HFF-Myc (cell line): ENCODE results near the gene ELOVL6.

Source experiments
- DNase-seq: peaks from one replicate; pipeline ENCODE4 v3.0.0-alpha.2; 2011; ENCODE audit warnings: low read depth; ENCODE audit errors: extremely low read depth
- H3K4me3 ChIP-seq: replicated peaks from 2 replicates; pipeline ENCODE4 v1.5.1; 2011; ENCODE audit warnings: low read depth, mild to moderate bottlenecking, control low read depth, low read length
- TF ChIP-seq, protein P1 (sequence below): IDR thresholded peaks from 2 replicates; pipeline ENCODE4 v1.5.1; 2012; ENCODE audit warnings: mild to moderate bottlenecking, low read depth, low read length, control low read depth; ENCODE audit errors: missing control alignments

The ELOVL6 gene

DNA sequence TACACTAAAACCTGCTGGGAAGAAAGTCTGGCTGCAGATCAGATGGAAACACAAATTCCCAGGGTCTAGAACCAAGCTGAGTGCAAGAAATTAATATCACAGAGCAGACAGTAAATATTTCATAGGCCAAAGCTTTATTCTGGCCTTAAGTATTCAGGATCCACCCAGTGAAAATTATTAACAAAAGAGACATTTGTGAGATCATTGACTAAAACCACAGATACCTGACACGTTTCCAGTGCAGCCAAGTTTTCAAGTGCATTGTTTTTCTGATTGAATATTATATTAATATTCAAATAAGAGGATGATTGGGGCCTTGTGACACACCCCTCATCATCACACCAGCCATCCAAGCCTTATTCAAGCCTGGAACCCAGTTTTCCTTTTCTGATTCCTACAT lies 10.3 kb downstream of the ELOVL6 start:
- DNase-seq, result no peak
- TF ChIP-seq, protein P1, sequence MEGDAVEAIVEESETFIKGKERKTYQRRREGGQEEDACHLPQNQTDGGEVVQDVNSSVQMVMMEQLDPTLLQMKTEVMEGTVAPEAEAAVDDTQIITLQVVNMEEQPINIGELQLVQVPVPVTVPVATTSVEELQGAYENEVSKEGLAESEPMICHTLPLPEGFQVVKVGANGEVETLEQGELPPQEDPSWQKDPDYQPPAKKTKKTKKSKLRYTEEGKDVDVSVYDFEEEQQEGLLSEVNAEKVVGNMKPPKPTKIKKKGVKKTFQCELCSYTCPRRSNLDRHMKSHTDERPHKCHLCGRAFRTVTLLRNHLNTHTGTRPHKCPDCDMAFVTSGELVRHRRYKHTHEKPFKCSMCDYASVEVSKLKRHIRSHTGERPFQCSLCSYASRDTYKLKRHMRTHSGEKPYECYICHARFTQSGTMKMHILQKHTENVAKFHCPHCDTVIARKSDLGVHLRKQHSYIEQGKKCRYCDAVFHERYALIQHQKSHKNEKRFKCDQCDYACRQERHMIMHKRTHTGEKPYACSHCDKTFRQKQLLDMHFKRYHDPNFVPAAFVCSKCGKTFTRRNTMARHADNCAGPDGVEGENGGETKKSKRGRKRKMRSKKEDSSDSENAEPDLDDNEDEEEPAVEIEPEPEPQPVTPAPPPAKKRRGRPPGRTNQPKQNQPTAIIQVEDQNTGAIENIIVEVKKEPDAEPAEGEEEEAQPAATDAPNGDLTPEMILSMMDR, result no peak
- H3K4me3 ChIP-seq, result no peak overlapping the region

- DNase-seq, result no peak
- H3K4me3 ChIP-seq, result no peak overlapping the region
- TF ChIP-seq, protein P1, result no peak
These were observed 13.6 kb downstream of the ELOVL6 start for GRCh38 chr4:110184791-110185155.

DNA sequence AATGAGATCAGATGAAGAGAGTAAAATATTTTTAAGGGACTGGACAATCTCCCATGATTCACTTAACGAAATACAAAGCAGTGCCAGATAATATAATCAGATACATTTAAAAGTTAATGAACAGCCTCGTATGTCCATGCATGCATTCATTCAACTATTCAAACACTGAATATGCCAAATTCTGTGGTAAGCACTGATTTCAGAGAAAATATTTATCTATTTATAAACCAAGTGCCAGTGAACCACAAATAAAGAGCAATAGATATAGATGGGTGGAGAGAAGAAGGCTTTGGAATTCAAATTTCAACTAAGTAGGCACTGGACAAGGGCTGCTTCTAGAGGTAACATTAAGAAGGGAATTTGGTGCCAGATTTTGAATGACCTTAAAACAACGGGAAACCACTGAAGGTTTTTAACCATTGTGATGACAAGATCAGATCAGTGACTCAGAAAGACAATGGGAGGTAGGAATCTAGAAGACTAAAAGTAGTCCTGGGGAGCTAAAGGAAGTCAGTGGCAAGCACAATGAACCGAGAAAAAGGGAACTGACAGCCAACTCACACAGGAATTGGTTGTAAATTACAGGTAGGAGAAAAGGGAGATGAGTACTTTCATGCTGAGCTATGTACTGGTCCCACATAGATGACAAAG lies 14.2 kb downstream of the ELOVL6 start:
- no peak overlapping the region for H3K4me3 ChIP-seq
- TF ChIP-seq, protein P1, result no peak
- no peak for DNase-seq

DNA sequence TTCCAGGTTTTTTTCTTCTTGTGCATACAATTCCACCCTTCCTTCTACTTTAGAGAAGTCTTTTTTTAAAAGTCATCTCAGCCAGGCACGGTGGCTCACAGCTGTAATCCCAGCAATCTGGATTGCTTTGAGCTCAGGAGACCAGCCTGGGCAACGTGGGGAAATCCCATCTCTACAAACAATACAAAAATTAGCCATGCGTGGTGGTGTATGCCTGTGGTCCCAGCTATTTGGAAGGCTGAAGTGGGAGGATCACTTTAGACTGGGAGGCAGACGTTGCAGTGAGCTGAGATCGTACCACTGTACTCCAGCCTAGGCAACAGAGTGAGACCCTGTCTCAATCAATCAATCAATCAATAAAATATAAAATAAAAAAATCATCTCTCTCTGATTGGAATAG lies 14.8 kb downstream of the ELOVL6 start:
- no peak for DNase-seq

GRCh38 chr4:110183058-110183457 lies 15.4 kb downstream of the ELOVL6 start:
- H3K4me3 ChIP-seq, result no peak overlapping the region
- TF ChIP-seq, protein P1, result no peak
- no peak for DNase-seq

More for the DNA sequence above, 14.8 kb downstream of the ELOVL6 start:
- TF ChIP-seq, protein P1, result no peak
- no peak overlapping the region for H3K4me3 ChIP-seq

GRCh38 chr4:110181890-110182289 lies 16.5 kb downstream of the ELOVL6 start:
- TF ChIP-seq, protein P1, result no peak
- H3K4me3 ChIP-seq, result no peak overlapping the region
- DNase-seq, result no peak

GRCh38 chr4:110175634-110176033 lies 22.8 kb downstream of the ELOVL6 start:
- DNase-seq, result no peak
- TF ChIP-seq, protein P1, result no peak
- no peak overlapping the region for H3K4me3 ChIP-seq
